Loucy (cell line): ENCODE measurements around the gene SEMA5A.

ENCODE experiments used
- CTCF ChIP-seq: fragments of 200-600 bp; sonication (generic); conservative IDR thresholded peaks from 2 replicates; pipeline ENCODE4 v1.5.1; 2014; ENCODE audit warnings: mild to moderate bottlenecking, antibody characterized with exemption, low read length
- EZH2phosphoT487 ChIP-seq: fragments of 200-600 bp; IDR thresholded peaks from 2 replicates; pipeline ENCODE4 v1.6.1; 2018; ENCODE audit warnings: antibody characterized with exemption, mild to moderate bottlenecking, moderate library complexity, borderline replicate concordance

- TF ChIP-seq CTCF (no peak), EZH2phosphoT487 (no peak)
Measured at GRCh38 chr5:9071524-9071923, 474.4 kb downstream of the SEMA5A start.
